ENCODE data around the gene FAM193B. TPM values are rescaled to one million over a fixed set of nuclear protein-coding genes. Genes with fewer than 3 reads are reported as not detected.

The FAM193B gene
- total and polyA plus RNA-seq, 9 of the 15 experiments (the other 6 are each of a cell fraction or from before 2014, with no cell fraction given) = 4.4 to 76.4 (median 37.3) TPM

GRCh38 chr5:177516601-177517568, 37.5 kb downstream of the FAM193B start, which contains the start of gene DDX41 (continued):
- TF ChIP-seq, protein P1, sequence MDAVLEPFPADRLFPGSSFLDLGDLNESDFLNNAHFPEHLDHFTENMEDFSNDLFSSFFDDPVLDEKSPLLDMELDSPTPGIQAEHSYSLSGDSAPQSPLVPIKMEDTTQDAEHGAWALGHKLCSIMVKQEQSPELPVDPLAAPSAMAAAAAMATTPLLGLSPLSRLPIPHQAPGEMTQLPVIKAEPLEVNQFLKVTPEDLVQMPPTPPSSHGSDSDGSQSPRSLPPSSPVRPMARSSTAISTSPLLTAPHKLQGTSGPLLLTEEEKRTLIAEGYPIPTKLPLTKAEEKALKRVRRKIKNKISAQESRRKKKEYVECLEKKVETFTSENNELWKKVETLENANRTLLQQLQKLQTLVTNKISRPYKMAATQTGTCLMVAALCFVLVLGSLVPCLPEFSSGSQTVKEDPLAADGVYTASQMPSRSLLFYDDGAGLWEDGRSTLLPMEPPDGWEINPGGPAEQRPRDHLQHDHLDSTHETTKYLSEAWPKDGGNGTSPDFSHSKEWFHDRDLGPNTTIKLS (IDR thresholded peaks at IDR 0.05; ENCODE audit: borderline replicate concordance, low read depth) = peak; percentile 82
- peak; percentile 90 for TF ChIP-seq POLR2G (IDR thresholded peaks at IDR 0.05; ENCODE audit: low read depth, low read length)
- TF ChIP-seq PTBP1 (IDR thresholded peaks at IDR 0.05; ENCODE audit: low read depth, low read length) = no peak
- no peak for TF ChIP-seq HOXB6 (CRISPR knock-in tag; IDR thresholded peaks at IDR 0.05; ENCODE audit: borderline replicate concordance)
- peak; percentile 87 for TF ChIP-seq RBFOX2 (IDR thresholded peaks at IDR 0.05; ENCODE audit: low read depth, low read length)
- TF ChIP-seq STAG1 (CRISPR knock-in tag; IDR thresholded peaks at IDR 0.05; ENCODE audit: borderline replicate concordance) = 0 out of 2 replicates have a peak, but pooled peaks have one; percentile 32
- TF ChIP-seq ETV5 (CRISPR knock-in tag; IDR thresholded peaks at IDR 0.05; ENCODE audit: low read depth) = peak; percentile 74; the same call in 1 of the 2 replicates
- no peak for TF ChIP-seq ZNF609 (CRISPR knock-in tag; IDR thresholded peaks at IDR 0.05; ENCODE audit: borderline replicate concordance)
- TF ChIP-seq FOXP1 (CRISPR knock-in tag; IDR thresholded peaks at IDR 0.05) = peak; percentile 18; the same call in 1 of the 2 replicates

Measured in K562 (cell line).